HEK293 (cell line): Measurements from ENCODE around the gene TREX2.

ENCODE experiments used
- CTCF ChIA-PET: fragments of 350-600 bp; formaldehyde crosslinking; extraction: SDS; loops from one replicate; lab custom pipeline; 2021; ENCODE audit warnings: antibody characterized with exemption; lab: Yijun Ruan, JAX
- POLR2A ChIA-PET: fragments of 300-600 bp; formaldehyde crosslinking; extraction: SDS; loops from one replicate; lab custom pipeline; 2020; ENCODE audit warnings: antibody characterized with exemption, inconsistent platforms; lab: Yijun Ruan, JAX
- H3K27ac ChIP-seq: fragments of 200-500 bp; sonication (Bioruptor generic); 2 replicates; pipeline ENCODE4 v1.5.1; 2014; ENCODE audit warnings: low read depth, low read length, control low read depth, inconsistent platforms; ENCODE audit errors: extremely low read depth
- H3K36me3 ChIP-seq, 2 experiments: fragments of 200-500 bp in 1 of 2; sonication (Bioruptor generic) in 1 of 2; 1 replicate in 1 of 2; 2 replicates in 1 of 2; pipeline ENCODE4 v1.5.1; 2014 to 2017; ENCODE audit warnings: inconsistent platforms in 2 of 2, low read length in 2 of 2; ENCODE audit not compliant: control insufficient read depth in 2 of 2, insufficient read depth in 1 of 2
- H3K4me1 ChIP-seq: fragments of 200-500 bp; sonication (Bioruptor generic); 2 replicates; pipeline ENCODE4 v1.5.1; 2014; ENCODE audit warnings: mild to moderate bottlenecking, low read length, inconsistent platforms; ENCODE audit not compliant: control insufficient read depth, insufficient read depth
- H3K4me3 ChIP-seq: 2 replicates; pipeline ENCODE4 v1.5.1; 2011; ENCODE audit warnings: low read depth, mild to moderate bottlenecking, control low read depth, low read length, moderate library complexity
- H3K9me3 ChIP-seq: fragments of 200-500 bp; sonication (Bioruptor generic); 2 replicates; pipeline ENCODE4 v1.5.1; 2014; ENCODE audit warnings: low read depth, low read length, inconsistent platforms; ENCODE audit not compliant: control insufficient read depth, insufficient read depth
- ZNF560 ChIP-seq: fragments of 450-650 bp; formaldehyde crosslinking; IDR thresholded peaks from 2 replicates; pipeline ENCODE4 v1.5.1; 2017; ENCODE audit warnings: missing biosample characterization, missing genetic modification characterization, borderline replicate concordance
- TF ChIP-seq, protein P1 (sequence below): fragments of 450-650 bp; formaldehyde crosslinking; IDR thresholded peaks from 2 replicates; pipeline ENCODE4 v1.5.1; 2016; ENCODE audit warnings: missing biosample characterization, missing genetic modification characterization
- TF ChIP-seq, protein P2 (sequence below): fragments of 450-650 bp; formaldehyde crosslinking; IDR thresholded peaks from 2 replicates; pipeline ENCODE4 v1.5.1; 2016; ENCODE audit warnings: missing biosample characterization, missing genetic modification characterization
- TF ChIP-seq, protein P3 (sequence below): fragments of 450-650 bp; formaldehyde crosslinking; IDR thresholded peaks from 2 replicates; pipeline ENCODE4 v1.5.1; 2016; ENCODE audit warnings: missing biosample characterization, missing genetic modification characterization

Gene TREX2

DNA sequence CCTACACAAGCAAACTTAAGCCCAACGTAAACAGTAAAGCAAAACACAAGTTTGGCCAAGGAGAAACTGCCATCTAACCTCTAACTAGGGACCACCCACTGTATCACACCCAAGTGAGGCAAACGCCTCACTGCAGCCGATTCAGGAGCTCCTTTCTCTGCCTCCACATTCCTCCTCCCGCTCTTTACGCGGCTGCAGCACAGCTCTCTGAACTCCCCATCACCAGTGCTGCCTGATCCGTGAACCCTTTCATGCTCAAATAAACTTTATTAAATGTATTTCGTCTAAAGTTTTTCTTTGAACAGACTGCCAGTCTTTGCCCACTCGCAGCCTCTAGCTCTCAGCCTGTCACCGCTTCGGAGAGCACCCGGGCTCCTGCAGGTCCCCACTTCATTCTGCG, 51.2 kb downstream of the TREX2 start:
- Histone ChIP-seq H3K9me3 (no peaks in the 10 kb centered on the region), H3K36me3 (no peaks in the 10 kb centered on the region), H3K4me1 (no peaks in the 10 kb centered on the region), H3K27ac (no peak overlapping the region), H3K4me3 (no peak overlapping the region)
- POLR2A ChIA-PET = no interaction called here
- CTCF ChIA-PET = no interaction called here
- TF ChIP-seq, protein P1, sequence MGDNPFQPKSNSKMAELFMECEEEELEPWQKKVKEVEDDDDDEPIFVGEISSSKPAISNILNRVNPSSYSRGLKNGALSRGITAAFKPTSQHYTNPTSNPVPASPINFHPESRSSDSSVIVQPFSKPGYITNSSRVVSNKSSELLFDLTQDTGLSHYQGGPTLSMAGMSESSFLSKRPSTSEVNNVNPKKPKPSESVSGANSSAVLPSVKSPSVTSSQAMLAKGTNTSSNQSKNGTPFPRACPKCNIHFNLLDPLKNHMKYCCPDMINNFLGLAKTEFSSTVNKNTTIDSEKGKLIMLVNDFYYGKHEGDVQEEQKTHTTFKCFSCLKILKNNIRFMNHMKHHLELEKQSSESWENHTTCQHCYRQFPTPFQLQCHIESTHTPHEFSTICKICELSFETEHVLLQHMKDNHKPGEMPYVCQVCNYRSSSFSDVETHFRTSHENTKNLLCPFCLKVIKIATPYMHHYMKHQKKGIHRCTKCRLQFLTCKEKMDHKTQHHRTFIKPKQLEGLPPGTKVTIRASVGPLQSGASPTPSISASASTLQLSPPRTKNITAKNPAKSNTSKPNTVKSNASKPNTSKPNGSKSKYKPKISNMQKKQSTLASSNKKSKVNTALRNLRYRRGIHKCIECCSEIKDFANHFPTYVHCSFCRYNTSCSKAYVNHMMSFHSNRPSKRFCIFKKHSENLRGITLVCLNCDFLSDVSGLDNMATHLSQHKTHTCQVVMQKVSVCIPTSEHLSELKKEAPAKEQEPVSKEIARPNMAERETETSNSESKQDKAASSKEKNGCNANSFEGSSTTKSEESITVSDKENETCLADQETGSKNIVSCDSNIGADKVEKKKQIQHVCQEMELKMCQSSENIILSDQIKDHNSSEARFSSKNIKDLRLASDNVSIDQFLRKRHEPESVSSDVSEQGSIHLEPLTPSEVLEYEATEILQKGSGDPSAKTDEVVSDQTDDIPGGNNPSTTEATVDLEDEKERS (tag by site-specific recombination) = no peak
- TF ChIP-seq, protein P2, sequence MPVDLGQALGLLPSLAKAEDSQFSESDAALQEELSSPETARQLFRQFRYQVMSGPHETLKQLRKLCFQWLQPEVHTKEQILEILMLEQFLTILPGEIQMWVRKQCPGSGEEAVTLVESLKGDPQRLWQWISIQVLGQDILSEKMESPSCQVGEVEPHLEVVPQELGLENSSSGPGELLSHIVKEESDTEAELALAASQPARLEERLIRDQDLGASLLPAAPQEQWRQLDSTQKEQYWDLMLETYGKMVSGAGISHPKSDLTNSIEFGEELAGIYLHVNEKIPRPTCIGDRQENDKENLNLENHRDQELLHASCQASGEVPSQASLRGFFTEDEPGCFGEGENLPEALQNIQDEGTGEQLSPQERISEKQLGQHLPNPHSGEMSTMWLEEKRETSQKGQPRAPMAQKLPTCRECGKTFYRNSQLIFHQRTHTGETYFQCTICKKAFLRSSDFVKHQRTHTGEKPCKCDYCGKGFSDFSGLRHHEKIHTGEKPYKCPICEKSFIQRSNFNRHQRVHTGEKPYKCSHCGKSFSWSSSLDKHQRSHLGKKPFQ = no peak
- TF ChIP-seq ZNF560 = no peak
- TF ChIP-seq, protein P3, sequence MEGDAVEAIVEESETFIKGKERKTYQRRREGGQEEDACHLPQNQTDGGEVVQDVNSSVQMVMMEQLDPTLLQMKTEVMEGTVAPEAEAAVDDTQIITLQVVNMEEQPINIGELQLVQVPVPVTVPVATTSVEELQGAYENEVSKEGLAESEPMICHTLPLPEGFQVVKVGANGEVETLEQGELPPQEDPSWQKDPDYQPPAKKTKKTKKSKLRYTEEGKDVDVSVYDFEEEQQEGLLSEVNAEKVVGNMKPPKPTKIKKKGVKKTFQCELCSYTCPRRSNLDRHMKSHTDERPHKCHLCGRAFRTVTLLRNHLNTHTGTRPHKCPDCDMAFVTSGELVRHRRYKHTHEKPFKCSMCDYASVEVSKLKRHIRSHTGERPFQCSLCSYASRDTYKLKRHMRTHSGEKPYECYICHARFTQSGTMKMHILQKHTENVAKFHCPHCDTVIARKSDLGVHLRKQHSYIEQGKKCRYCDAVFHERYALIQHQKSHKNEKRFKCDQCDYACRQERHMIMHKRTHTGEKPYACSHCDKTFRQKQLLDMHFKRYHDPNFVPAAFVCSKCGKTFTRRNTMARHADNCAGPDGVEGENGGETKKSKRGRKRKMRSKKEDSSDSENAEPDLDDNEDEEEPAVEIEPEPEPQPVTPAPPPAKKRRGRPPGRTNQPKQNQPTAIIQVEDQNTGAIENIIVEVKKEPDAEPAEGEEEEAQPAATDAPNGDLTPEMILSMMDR (tag by site-specific recombination) = no peak
